ENCODE results near the gene EDIL3. TPM values are rescaled to one million over a fixed set of nuclear protein-coding genes. Genes with fewer than 3 reads are reported as not detected.

The EDIL3 gene
- total and polyA plus RNA-seq, 9 of the 15 experiments (the other 6 are each of a cell fraction or from before 2014, with no cell fraction given) = 0.09 TPM; not detected in 8

- Histone ChIP-seq H3K79me2 (ENCODE audit: control insufficient read depth, insufficient read depth, low read length) (no peaks in the 10 kb centered on the region), H3K9me3 (replicated peaks; ENCODE audit: control insufficient read depth, insufficient read depth, low read depth, low read length) (no peaks in the 10 kb centered on the region), H3K4me1 (replicated peaks in 1 of 2; ENCODE audit: control insufficient read depth in 2 of 2, insufficient read depth in 2 of 2, low read length in 2 of 2) (no peaks in the 10 kb centered on the region), H2AFZ (ENCODE audit: low read depth, low read length) (no peak overlapping the region), H3K36me3 (ENCODE audit: control insufficient read depth, insufficient read depth, low read length) (no peaks in the 10 kb centered on the region), H3K27me3 (ENCODE audit: control insufficient read depth in 2 of 2, insufficient read depth in 2 of 2, low read length in 2 of 2) (no peaks in the 10 kb centered on the region), H3K4me2 (ENCODE audit: insufficient read depth, low read length) (no peak overlapping the region), H3K9me1 (ENCODE audit: control insufficient read depth, insufficient read depth, low read length) (no peaks in the 10 kb centered on the region), H3K9ac (ENCODE audit: insufficient read depth in 1 of 2, low read depth in 2 of 2, low read length in 2 of 2) (no peak overlapping the region), H4K20me1 (replicated peaks; ENCODE audit: control insufficient read depth, insufficient read depth, low read length) (no peaks in the 10 kb centered on the region), H3K27ac (ENCODE audit: extremely low read depth, low read depth, low read length) (no peak overlapping the region), H3K4me3 (no peak overlapping the region)
- 3% methylated on average over 6 of the region's 6 CpGs for WGBS (ENCODE audit: insufficient coverage, low coverage, missing lambda C conversion rate)
- ChIA-PET CTCF (ENCODE audit: low intra/inter-chr PET ratio) (no interaction called here), POLR2A (no interaction called here)
- TF ChIP-seq NONO (IDR thresholded peaks at IDR 0.05; ENCODE audit: low read depth in 2 of 2, low read length in 1 of 2) (no peak), GTF2F1 (IDR thresholded peaks at IDR 0.05; ENCODE audit: low read depth, low read length) (no peak), ZNF384 (IDR thresholded peaks at IDR 0.05; ENCODE audit: low read depth, low read length) (no peak), ZFP36 (IDR thresholded peaks at IDR 0.05; ENCODE audit: low read depth, low read length, partially characterized antibody) (no peak), ZNF165 (CRISPR knock-in tag; IDR thresholded peaks at IDR 0.05; ENCODE audit: borderline replicate concordance) (no peak), SRSF9 (IDR thresholded peaks at IDR 0.05; ENCODE audit: borderline replicate concordance, low read depth, low read length) (no peak), PRMT5 (CRISPR knock-in tag; IDR thresholded peaks at IDR 0.05) (no peak), IRF9 (tag; IDR thresholded peaks at IDR 0.05) (no peak)
- TF ChIP-seq, protein P1, sequence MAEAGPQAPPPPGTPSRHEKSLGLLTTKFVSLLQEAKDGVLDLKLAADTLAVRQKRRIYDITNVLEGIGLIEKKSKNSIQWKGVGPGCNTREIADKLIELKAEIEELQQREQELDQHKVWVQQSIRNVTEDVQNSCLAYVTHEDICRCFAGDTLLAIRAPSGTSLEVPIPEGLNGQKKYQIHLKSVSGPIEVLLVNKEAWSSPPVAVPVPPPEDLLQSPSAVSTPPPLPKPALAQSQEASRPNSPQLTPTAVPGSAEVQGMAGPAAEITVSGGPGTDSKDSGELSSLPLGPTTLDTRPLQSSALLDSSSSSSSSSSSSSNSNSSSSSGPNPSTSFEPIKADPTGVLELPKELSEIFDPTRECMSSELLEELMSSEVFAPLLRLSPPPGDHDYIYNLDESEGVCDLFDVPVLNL (CRISPR knock-in tag; IDR thresholded peaks at IDR 0.05; ENCODE audit: low read depth) = no peak
- TF ChIP-seq, protein P2, sequence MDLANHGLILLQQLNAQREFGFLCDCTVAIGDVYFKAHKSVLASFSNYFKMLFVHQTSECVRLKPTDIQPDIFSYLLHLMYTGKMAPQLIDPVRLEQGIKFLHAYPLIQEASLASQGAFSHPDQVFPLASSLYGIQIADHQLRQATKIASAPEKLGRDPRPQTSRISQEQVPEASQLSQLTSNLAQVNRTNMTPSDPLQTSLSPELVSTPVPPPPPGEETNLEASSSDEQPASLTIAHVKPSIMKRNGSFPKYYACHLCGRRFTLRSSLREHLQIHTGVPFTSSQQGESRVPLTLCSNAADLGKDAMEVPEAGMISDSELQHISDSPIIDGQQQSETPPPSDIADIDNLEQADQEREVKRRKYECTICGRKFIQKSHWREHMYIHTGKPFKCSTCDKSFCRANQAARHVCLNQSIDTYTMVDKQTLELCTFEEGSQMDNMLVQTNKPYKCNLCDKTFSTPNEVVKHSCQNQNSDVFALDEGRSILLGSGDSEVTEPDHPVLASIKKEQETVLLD (IDR thresholded peaks at IDR 0.05) = no peak
- FAIRE-seq = no peak
- no peak for ATAC-seq
- no peak for DNase-seq (ENCODE audit: extremely low read depth in 1 of 4, low spot score in 3 of 4)
- intact Hi-C loops (cut with micrococcal nuclease) (no loop called here), in situ Hi-C loops (cut with MboI) (no loop called here)
- BruUV-seq (replicated peaks) = no TSS peak
Measured at GRCh38 chr5:84393969-84394368, 9.3 kb upstream of the EDIL3 start.

All from K562 (cell line).